ENCODE data around the gene KRT15. TPM values are rescaled to one million over a fixed set of nuclear protein-coding genes. Genes with fewer than 3 reads are reported as not detected.
A peak's percentile ranks its signal among the peaks of the same experiment; 100 is the strongest.
"Not testable (repeated sequence)": the region's sequence is repeated elsewhere in the genome, so short reads cannot be mapped to it uniquely, and the experiment has no call there.

KRT15 gene
- total and polyA plus RNA-seq, 3 experiments from 2014 or later, result not detected

DNA sequence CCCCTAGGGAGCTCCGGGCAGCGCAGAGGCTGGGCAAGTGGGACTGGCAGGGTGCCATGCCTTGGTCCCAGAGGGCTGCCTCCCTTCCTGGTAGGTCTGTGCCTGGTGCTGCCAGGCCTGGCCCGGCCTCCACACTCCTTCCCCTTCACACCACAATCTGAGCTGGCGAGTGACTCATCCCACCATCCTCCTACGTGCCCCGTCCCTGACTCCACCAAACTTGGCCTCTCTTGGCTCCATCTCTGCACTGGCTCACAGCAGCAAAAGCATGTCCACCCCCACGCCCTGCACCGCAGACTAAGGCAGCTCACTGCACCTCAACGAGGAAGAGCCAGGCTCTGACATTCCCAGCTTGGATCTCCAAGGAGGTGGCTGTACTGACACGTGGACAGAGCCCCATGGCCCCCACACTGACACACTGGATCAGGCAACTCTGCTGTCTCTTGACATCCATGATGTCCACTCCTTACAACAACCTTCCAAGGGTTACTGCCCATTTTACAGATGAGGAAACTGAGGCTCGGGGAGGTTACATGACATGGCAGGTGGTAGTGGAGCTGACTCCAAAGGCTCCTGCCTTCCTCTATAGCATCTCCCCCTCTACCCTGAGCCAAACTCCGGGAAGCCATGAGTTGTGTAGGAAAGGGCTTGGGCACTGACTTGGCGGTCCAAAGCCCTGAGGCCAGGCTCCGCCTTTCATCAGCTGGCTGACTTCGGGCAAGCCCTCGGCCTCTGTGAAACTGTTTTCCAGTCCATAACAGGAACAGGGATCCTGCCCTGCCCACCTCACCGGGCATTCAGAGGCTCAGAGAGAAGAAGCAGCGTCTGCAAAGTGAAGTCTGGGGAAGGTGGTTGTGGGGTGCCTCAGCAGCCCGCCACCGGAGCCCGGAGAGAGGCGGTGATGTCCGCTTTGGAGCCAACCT lies 29.5 kb upstream of the KRT15 start:
- H3K9me3 Mint-ChIP-seq, result peaks cover 0 to 4% (median 0%) of the 10 kb centered on the region in 5 donors
- ChIA-PET POLR2A (no interaction called here), CTCF (interaction anchor here (0.7 to 4.9 kb wide), 28 partner anchors 10 to 771 kb away, joined by 3 to 54 read pairs (median 5); partner anchors contain the start of genes KRT14, KRT15 and KRT19)

GRCh38 chr17:41547378-41547841 lies 28.7 kb upstream of the KRT15 start:
- Histone ChIP-seq H3K4me1 (ENCODE audit: insufficient read depth, low read length) (peaks cover 13% of the 10 kb centered on the region), H3K36me3 (ENCODE audit: insufficient read depth, low read length) (no peaks in the 10 kb centered on the region), H3K27me3 (ENCODE audit: insufficient read depth, low read length, poor library complexity, severe bottlenecking) (no peaks in the 10 kb centered on the region), H3K27ac (ENCODE audit: low read depth, low read length) (no peak overlapping the region), H3K9me3 (ENCODE audit: low read length) (no peaks in the 10 kb centered on the region), H3K4me3 (ENCODE audit: low read length) (no peak overlapping the region)
- Mint-ChIP-seq H3K36me3 (no peaks in the 10 kb centered on the region), H3K27ac (no peak overlapping the region), H3K27me3 (peaks cover 2 to 12% of the 10 kb centered on the region in 2 donors), H3K4me3 (no peak overlapping the region), H3K9me3 (peaks cover 0 to 4% (median 0%) of the 10 kb centered on the region in 5 donors), H3K4me1 (peaks cover 11 to 16% (median 15%) of the 10 kb centered on the region in 3 donors)
- CTCF ChIA-PET, result interaction anchor here (2.0 to 4.0 kb wide), 3 partner anchors 12 to 637 kb away, joined by 6 to 50 read pairs (median 9); no protein-coding TSS in a partner anchor
- POLR2A ChIA-PET, result no interaction called here
- DNase-seq, result peak in 1 of 5 donors; percentile 30

More for the DNA sequence above, 29.5 kb upstream of the KRT15 start:
- Histone ChIP-seq H3K4me1 (ENCODE audit: insufficient read depth, low read length) (peaks cover 13% of the 10 kb centered on the region), H3K27ac (ENCODE audit: low read depth, low read length) (no peak overlapping the region), H3K27me3 (ENCODE audit: insufficient read depth, low read length, poor library complexity, severe bottlenecking) (no peaks in the 10 kb centered on the region), H3K36me3 (ENCODE audit: insufficient read depth, low read length) (no peaks in the 10 kb centered on the region), H3K9me3 (ENCODE audit: low read length) (no peaks in the 10 kb centered on the region), H3K4me3 (ENCODE audit: low read length) (peak overlapping the region; percentile 1)
- peak in 1 of 5 donors; percentile 35 for DNase-seq
- H3K4me1 Mint-ChIP-seq, result peaks cover 11 to 16% (median 15%) of the 10 kb centered on the region in 3 donors
- H3K27ac Mint-ChIP-seq, result no peak overlapping the region
- H3K27me3 Mint-ChIP-seq, result peaks cover 9 to 12% of the 10 kb centered on the region in 2 donors
- peak overlapping the region in 5 of 7 donors; percentile 25 to 77 (median 54) for H3K4me3 Mint-ChIP-seq
- no peaks in the 10 kb centered on the region for H3K36me3 Mint-ChIP-seq

DNA sequence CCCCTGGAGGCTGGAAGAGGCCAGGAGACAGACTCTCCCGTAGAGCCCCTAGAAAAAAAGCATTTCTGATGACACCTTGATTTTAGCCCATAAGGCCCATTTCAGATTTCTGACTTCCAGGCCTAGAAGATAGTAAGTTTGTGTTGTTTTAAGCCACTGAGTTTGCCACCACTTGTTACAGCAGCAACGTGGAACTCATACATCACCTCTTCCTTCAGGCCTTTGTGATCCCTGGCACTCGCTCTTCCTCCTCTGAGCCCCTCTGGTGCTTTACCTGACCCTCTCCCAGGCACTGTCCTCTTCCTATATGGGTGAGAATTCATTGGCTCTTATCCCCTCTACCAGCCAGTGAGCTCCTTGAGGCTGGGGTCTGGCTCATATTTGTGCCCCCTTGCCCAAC lies 28.1 kb upstream of the KRT15 start:
- Histone ChIP-seq H3K4me1 (ENCODE audit: insufficient read depth, low read length) (peaks cover 13% of the 10 kb centered on the region), H3K9me3 (ENCODE audit: low read length) (no peaks in the 10 kb centered on the region), H3K4me3 (ENCODE audit: low read length) (no peak overlapping the region), H3K27ac (ENCODE audit: low read depth, low read length) (no peak overlapping the region), H3K36me3 (ENCODE audit: insufficient read depth, low read length) (no peaks in the 10 kb centered on the region), H3K27me3 (ENCODE audit: insufficient read depth, low read length, poor library complexity, severe bottlenecking) (no peaks in the 10 kb centered on the region)
- Mint-ChIP-seq H3K4me1 (peaks cover 11 to 16% (median 15%) of the 10 kb centered on the region in 3 donors), H3K36me3 (no peaks in the 10 kb centered on the region), H3K27me3 (peaks cover 0 to 12% of the 10 kb centered on the region in 2 donors), H3K4me3 (peak overlapping the region in 1 of 7 donors; percentile 23), H3K9me3 (peaks cover 0 to 4% (median 0%) of the 10 kb centered on the region in 5 donors), H3K27ac (no peak overlapping the region)
- no peak for DNase-seq
- POLR2A ChIA-PET, result no interaction called here
- CTCF ChIA-PET, result no interaction called here

DNA sequence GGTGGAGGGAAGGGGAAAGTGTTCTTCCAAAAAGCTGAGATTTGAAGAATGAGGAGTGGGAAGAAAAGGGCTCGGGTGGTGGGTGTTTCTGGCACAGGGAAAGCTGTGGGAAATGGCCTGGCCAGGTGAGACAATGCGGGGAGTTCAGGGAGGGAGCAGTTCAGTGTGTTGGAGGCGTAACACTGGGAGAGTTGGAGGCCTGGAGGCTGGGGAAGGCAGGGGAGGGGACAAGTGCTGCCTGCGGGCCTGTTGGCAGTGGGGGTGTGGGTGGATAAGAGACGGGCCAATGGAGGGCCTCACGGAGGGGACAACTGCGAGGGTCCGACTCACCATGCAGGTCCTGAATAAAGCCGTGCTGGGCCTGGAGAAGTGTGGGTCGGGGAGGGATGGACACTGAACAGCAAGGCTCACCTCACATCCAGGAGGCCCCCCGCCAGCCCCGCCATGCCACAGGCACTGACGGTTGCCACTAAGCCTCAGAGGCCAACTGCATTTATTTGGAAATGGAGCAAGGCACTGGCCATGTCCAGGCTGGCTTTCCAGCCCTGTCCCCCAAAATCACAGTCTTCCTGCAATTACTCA lies 27.2 kb upstream of the KRT15 start:
- H3K36me3 Mint-ChIP-seq, result no peaks in the 10 kb centered on the region
- DNase-seq, result peak in 1 of 5 donors; percentile 41
- Histone ChIP-seq H3K9me3 (ENCODE audit: low read length) (no peaks in the 10 kb centered on the region), H3K36me3 (ENCODE audit: insufficient read depth, low read length) (no peaks in the 10 kb centered on the region), H3K27me3 (ENCODE audit: insufficient read depth, low read length, poor library complexity, severe bottlenecking) (no peaks in the 10 kb centered on the region), H3K4me3 (ENCODE audit: low read length) (no peak overlapping the region), H3K4me1 (ENCODE audit: insufficient read depth, low read length) (peaks cover 13% of the 10 kb centered on the region), H3K27ac (ENCODE audit: low read depth, low read length) (no peak overlapping the region)
- H3K4me3 Mint-ChIP-seq, result no peak overlapping the region
- peaks cover 0 to 10% of the 10 kb centered on the region in 2 donors for H3K27me3 Mint-ChIP-seq
- H3K4me1 Mint-ChIP-seq, result peaks cover 11 to 16% (median 15%) of the 10 kb centered on the region in 3 donors
- ChIA-PET CTCF (no interaction called here), POLR2A (no interaction called here)
- no peak overlapping the region for H3K27ac Mint-ChIP-seq
- peaks cover 0 to 4% (median 0%) of the 10 kb centered on the region in 5 donors for H3K9me3 Mint-ChIP-seq

- CTCF ChIA-PET, result no interaction called here
- no peaks in the 10 kb centered on the region for H3K36me3 ChIP-seq (ENCODE audit: insufficient read depth, low read length)
- no peak overlapping the region for H3K27ac ChIP-seq (ENCODE audit: low read depth, low read length)
- Mint-ChIP-seq H3K27me3 (peaks cover 3 to 10% of the 10 kb centered on the region in 2 donors), H3K4me3 (no peak overlapping the region), H3K27ac (peak overlapping the region in 1 of 8 donors; percentile 11), H3K36me3 (no peaks in the 10 kb centered on the region), H3K9me3 (peaks cover 0 to 4% (median 0%) of the 10 kb centered on the region in 5 donors), H3K4me1 (peaks cover 11 to 16% (median 15%) of the 10 kb centered on the region in 3 donors)
- POLR2A ChIA-PET, result no interaction called here
- no peak overlapping the region for H3K4me3 ChIP-seq (ENCODE audit: low read length)
- peak in 1 of 5 donors; percentile 11 for DNase-seq
- no peaks in the 10 kb centered on the region for H3K27me3 ChIP-seq (ENCODE audit: insufficient read depth, low read length, poor library complexity, severe bottlenecking)
- no peaks in the 10 kb centered on the region for H3K9me3 ChIP-seq (ENCODE audit: low read length)
- H3K4me1 ChIP-seq (ENCODE audit: insufficient read depth, low read length), result peaks cover 13% of the 10 kb centered on the region
Observed at GRCh38 chr17:41544935-41545334, 26.2 kb upstream of the KRT15 start.

DNA sequence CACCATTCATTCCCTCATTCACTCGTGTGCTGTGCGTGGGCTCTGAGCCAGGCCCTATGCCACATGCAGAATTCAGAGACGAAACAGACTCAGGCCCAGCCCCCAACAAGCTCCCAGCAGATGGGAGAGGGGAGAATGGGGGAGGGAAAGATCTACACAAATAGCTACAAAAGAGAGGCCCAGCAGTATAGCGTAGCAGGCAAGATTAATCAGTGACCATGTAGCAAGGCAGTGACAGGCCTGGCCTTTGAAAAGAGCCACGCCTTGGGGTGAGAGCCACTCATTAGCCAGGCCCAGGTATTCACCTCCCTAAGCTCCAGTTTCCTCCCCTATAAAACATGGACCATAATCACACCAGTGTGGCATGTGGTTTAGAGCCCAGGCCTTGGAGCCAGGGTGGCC lies 25.8 kb upstream of the KRT15 start:
- Mint-ChIP-seq H3K27me3 (peaks cover 4 to 10% of the 10 kb centered on the region in 2 donors), H3K4me1 (peaks cover 11 to 15% (median 14%) of the 10 kb centered on the region in 3 donors), H3K36me3 (no peaks in the 10 kb centered on the region), H3K4me3 (no peak overlapping the region), H3K9me3 (peaks cover 0 to 4% (median 0%) of the 10 kb centered on the region in 5 donors), H3K27ac (no peak overlapping the region)
- Histone ChIP-seq H3K4me1 (ENCODE audit: insufficient read depth, low read length) (peaks cover 13% of the 10 kb centered on the region), H3K9me3 (ENCODE audit: low read length) (no peaks in the 10 kb centered on the region), H3K27me3 (ENCODE audit: insufficient read depth, low read length, poor library complexity, severe bottlenecking) (no peaks in the 10 kb centered on the region), H3K27ac (ENCODE audit: low read depth, low read length) (no peak overlapping the region), H3K36me3 (ENCODE audit: insufficient read depth, low read length) (no peaks in the 10 kb centered on the region), H3K4me3 (ENCODE audit: low read length) (no peak overlapping the region)
- ChIA-PET CTCF (no interaction called here), POLR2A (no interaction called here)
- peak in 1 of 5 donors; percentile 2 for DNase-seq

DNA sequence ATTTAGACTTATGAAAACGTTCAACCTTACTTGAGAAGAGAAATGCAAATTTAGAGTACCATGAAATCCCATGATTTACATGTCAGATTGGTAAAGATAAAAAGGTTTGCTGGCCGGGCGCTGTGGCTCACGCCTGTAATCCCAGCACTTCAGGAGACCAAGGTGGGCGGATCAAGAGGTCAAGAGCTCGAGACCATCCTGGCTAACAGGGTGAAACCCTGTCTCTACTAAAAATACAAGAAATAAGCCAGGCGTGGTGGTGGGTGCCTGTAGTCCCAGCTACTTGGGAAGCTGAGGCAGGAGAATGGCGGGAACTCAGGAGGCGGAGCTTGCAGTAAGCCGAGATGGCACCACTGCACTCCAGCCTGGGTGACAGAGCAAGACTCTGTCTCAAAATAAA lies 24.1 kb upstream of the KRT15 start:
- H3K4me3 Mint-ChIP-seq, result peak overlapping the region in 1 of 7 donors; percentile 61
- CTCF ChIA-PET, result interaction anchor here (0.9 to 1.2 kb wide), 2 partner anchors 10 to 107 kb away, joined by 3 to 4 read pairs; no protein-coding TSS in a partner anchor
- H3K27ac Mint-ChIP-seq; H3K27ac ChIP-seq (ENCODE audit: low read depth, low read length); POLR2A ChIA-PET; H3K27me3 ChIP-seq (ENCODE audit: insufficient read depth, low read length, poor library complexity, severe bottlenecking); H3K36me3 ChIP-seq (ENCODE audit: insufficient read depth, low read length); H3K4me1 ChIP-seq (ENCODE audit: insufficient read depth, low read length); H3K9me3 Mint-ChIP-seq; H3K27me3 Mint-ChIP-seq; H3K4me1 Mint-ChIP-seq; H3K9me3 ChIP-seq (ENCODE audit: low read length); H3K36me3 Mint-ChIP-seq; H3K4me3 ChIP-seq (ENCODE audit: low read length): not testable (repeated sequence)
- DNase-seq, result peak in 1 of 5 donors; percentile 36

DNA sequence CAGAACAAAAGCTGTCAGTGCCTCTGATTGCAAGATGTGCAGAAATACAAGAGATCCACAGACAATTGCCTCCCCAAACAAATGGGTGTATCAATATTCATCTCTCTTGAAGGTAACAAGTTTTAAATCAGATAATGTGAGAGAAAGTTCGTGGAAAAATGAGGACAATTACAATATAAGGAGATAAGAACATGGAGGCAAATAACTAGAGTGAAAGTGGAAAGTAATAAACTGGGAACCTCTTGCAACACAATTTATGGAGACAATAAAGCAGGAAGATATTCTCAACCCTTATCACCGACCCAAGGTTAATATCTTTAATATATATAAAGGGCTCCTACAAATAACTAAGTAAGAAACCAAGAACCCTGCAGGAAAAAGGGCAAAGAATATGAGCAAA lies 23.7 kb upstream of the KRT15 start:
- Mint-ChIP-seq H3K4me1 (no peaks in the 10 kb centered on the region), H3K9me3 (peaks cover 0 to 4% (median 0%) of the 10 kb centered on the region in 5 donors), H3K36me3 (no peaks in the 10 kb centered on the region), H3K4me3 (no peak overlapping the region), H3K27ac (no peak overlapping the region), H3K27me3 (peaks cover 8 to 13% of the 10 kb centered on the region in 2 donors)
- Histone ChIP-seq H3K27ac (ENCODE audit: low read depth, low read length) (no peak overlapping the region), H3K36me3 (ENCODE audit: insufficient read depth, low read length) (no peaks in the 10 kb centered on the region), H3K4me3 (ENCODE audit: low read length) (no peak overlapping the region), H3K4me1 (ENCODE audit: insufficient read depth, low read length) (no peaks in the 10 kb centered on the region), H3K9me3 (ENCODE audit: low read length) (no peaks in the 10 kb centered on the region), H3K27me3 (ENCODE audit: insufficient read depth, low read length, poor library complexity, severe bottlenecking) (no peaks in the 10 kb centered on the region)
- CTCF ChIA-PET, result interaction anchor here (0.9 to 1.2 kb wide), 2 partner anchors 10 to 107 kb away, joined by 3 to 4 read pairs; no protein-coding TSS in a partner anchor
- DNase-seq, result no peak
- POLR2A ChIA-PET, result no interaction called here
